MM.1S (cell line): Measurements from ENCODE around the gene OR2D2.

Experiments used
- DNase-seq: peaks from one replicate; pipeline ENCODE4 v3.0.0-alpha.2; 2015
- H2AFZ ChIP-seq: fragments of 300-600 bp; sonication (generic); 2 replicates; pipeline ENCODE4 v1.6.0; 2016; ENCODE audit warnings: antibody characterized with exemption, low read length
- H3F3A ChIP-seq: fragments of 300-600 bp; sonication (generic); 2 replicates; pipeline ENCODE4 v1.6.1; 2016; ENCODE audit warnings: mild to moderate bottlenecking, antibody characterized with exemption, low read length, moderate library complexity, mixed read lengths; ENCODE audit not compliant: insufficient read depth
- H3K27ac ChIP-seq: fragments of 300-600 bp; sonication (generic); 2 replicates; pipeline ENCODE4 v1.5.1; 2016; ENCODE audit warnings: mild to moderate bottlenecking, low read length
- H3K27me3 ChIP-seq: fragments of 300-600 bp; sonication (generic); replicated peaks from 2 replicates; pipeline ENCODE4 v1.6.0; 2016; ENCODE audit warnings: low read length; ENCODE audit not compliant: insufficient read depth
- H3K36me3 ChIP-seq: fragments of 300-600 bp; sonication (generic); replicated peaks from 2 replicates; pipeline ENCODE4 v1.6.1; 2016; ENCODE audit warnings: mild to moderate bottlenecking, low read length, mixed read lengths; ENCODE audit not compliant: insufficient read depth
- H3K4me1 ChIP-seq: fragments of 300-600 bp; sonication (generic); 2 replicates; pipeline ENCODE4 v1.6.1; 2016; ENCODE audit warnings: low read length, mixed read lengths
- H3K4me2 ChIP-seq: fragments of 300-600 bp; sonication (generic); 2 replicates; pipeline ENCODE4 v1.6.0; 2016; ENCODE audit warnings: low read depth, low read length
- H3K4me3 ChIP-seq: fragments of 300-600 bp; sonication (generic); 2 replicates; pipeline ENCODE4 v1.5.1; 2016; ENCODE audit warnings: low read length, mixed read lengths
- H3K79me2 ChIP-seq: fragments of 300-600 bp; sonication (generic); 2 replicates; pipeline ENCODE4 v1.6.1; 2016; ENCODE audit warnings: mixed run types, low read length, mixed read lengths
- H3K9ac ChIP-seq: fragments of 300-600 bp; sonication (generic); 2 replicates; pipeline ENCODE4 v1.6.1; 2016; ENCODE audit warnings: low read length, mixed read lengths
- H3K9me2 ChIP-seq: fragments of 300-600 bp; sonication (generic); replicated peaks from 2 replicates; pipeline ENCODE4 v1.6.1; 2016; ENCODE audit warnings: mild to moderate bottlenecking, low read length, mixed read lengths; ENCODE audit not compliant: insufficient read depth
- H3K9me3 ChIP-seq: fragments of 300-600 bp; sonication (generic); replicated peaks from 2 replicates; pipeline ENCODE4 v1.6.1; 2016; ENCODE audit warnings: mild to moderate bottlenecking, low read length, mixed read lengths; ENCODE audit not compliant: insufficient read depth
- H4K20me1 ChIP-seq: fragments of 300-600 bp; sonication (generic); 2 replicates; pipeline ENCODE4 v1.6.1; 2016; ENCODE audit warnings: mild to moderate bottlenecking, low read length, moderate library complexity, mixed read lengths; ENCODE audit not compliant: insufficient read depth
- EZH2 ChIP-seq: fragments of 300-600 bp; sonication (generic); optimal IDR thresholded peaks from 2 replicates; pipeline ENCODE3; 2017; ENCODE audit warnings: low read depth, mild to moderate bottlenecking, antibody characterized with exemption, low read length, mixed read lengths
- EZH2phosphoT487 ChIP-seq: fragments of 300-600 bp; sonication (generic); IDR thresholded peaks from 2 replicates; pipeline ENCODE4 v1.6.1; 2018; ENCODE audit warnings: antibody characterized with exemption, low read length
- TF ChIP-seq, protein P1 (sequence below): fragments of 300-600 bp; sonication (generic); IDR thresholded peaks from 2 replicates; pipeline ENCODE4 v1.5.1; 2016; ENCODE audit warnings: antibody characterized with exemption, low read length, mixed read lengths

OR2D2 gene

DNA sequence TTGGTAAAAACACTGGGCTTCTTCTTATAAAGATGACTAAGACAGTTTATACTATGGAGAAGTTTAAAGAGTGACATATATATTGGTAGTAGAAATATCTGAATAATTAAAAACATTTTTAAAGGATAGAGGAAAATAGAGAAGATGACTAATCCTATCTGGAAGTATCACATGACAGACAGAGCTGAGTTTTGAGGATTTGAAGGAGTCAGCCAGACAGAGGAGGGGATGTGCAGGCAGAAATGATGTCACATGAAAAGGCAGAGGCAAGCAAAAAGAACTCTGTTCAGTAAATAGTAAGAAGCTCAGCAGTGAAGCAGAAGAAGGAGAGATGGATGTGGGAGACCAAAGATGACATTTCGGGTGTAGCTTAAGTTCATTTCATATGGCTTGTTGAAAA lies 27.9 kb downstream of the OR2D2 start:
- Histone ChIP-seq H3K4me3 (no peak overlapping the region), H3K9me3 (no peaks in the 10 kb centered on the region), H3K4me1 (peaks cover 3% of the 10 kb centered on the region; the same call in 1 of the 2 replicates), H3K4me2 (no peak overlapping the region), H3K27me3 (no peaks in the 10 kb centered on the region), H2AFZ (no peak overlapping the region), H3K36me3 (no peaks in the 10 kb centered on the region), H3K9ac (no peak overlapping the region), H3F3A (no peaks in the 10 kb centered on the region), H3K9me2 (no peaks in the 10 kb centered on the region), H3K27ac (no peak overlapping the region), H3K79me2 (no peaks in the 10 kb centered on the region), H4K20me1 (no peaks in the 10 kb centered on the region)
- TF ChIP-seq EZH2: no peak
- TF ChIP-seq EZH2phosphoT487: no peak
- TF ChIP-seq, protein P1, sequence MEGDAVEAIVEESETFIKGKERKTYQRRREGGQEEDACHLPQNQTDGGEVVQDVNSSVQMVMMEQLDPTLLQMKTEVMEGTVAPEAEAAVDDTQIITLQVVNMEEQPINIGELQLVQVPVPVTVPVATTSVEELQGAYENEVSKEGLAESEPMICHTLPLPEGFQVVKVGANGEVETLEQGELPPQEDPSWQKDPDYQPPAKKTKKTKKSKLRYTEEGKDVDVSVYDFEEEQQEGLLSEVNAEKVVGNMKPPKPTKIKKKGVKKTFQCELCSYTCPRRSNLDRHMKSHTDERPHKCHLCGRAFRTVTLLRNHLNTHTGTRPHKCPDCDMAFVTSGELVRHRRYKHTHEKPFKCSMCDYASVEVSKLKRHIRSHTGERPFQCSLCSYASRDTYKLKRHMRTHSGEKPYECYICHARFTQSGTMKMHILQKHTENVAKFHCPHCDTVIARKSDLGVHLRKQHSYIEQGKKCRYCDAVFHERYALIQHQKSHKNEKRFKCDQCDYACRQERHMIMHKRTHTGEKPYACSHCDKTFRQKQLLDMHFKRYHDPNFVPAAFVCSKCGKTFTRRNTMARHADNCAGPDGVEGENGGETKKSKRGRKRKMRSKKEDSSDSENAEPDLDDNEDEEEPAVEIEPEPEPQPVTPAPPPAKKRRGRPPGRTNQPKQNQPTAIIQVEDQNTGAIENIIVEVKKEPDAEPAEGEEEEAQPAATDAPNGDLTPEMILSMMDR: no peak
- no peak for DNase-seq

DNA sequence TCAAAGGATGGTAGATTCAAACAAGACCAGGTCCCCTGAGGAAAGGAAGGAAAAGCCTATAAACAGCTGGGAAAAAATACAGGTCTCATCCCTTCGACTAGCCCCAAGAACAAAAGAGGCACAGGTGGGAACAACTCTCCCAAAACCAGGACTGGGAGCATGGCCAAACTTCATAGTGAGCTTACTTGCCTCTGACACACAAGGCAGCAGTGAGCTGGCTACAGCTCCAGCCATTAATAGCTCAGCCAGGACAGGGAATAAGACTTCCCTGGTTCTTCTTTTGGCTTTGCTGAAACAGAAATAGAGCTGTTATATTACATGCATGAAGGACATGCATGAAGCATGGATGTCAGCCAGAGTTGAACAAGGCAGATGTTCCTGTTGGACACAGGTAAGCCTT lies 29.3 kb downstream of the OR2D2 start, which contains the start of gene OR10A2:
Gene OR10A2 (plus strand): TSS at position 97 of the 400 bp plus-strand sequence. CDS start 6,698 bp downstream, outside the sequence.
- H2AFZ ChIP-seq: no peak within 1 kb of the TSS
- no peak within 1 kb of the TSS for H3K27ac ChIP-seq
- TF ChIP-seq, protein P1: no peak
- TF ChIP-seq EZH2phosphoT487 (no peak), EZH2 (no peak)
- H3F3A ChIP-seq: no peaks in the 10 kb centered on the region
- H3K9ac ChIP-seq: no peak within 1 kb of the TSS
- no peaks in the 10 kb centered on the region for H3K79me2 ChIP-seq
- H3K36me3 ChIP-seq: no peaks in the 10 kb centered on the region
- H3K9me3 ChIP-seq: no peaks in the 10 kb centered on the region
- no peak within 1 kb of the TSS for H3K4me2 ChIP-seq
- DNase-seq: no peak
- H3K9me2 ChIP-seq: no peaks in the 10 kb centered on the region
- no peaks in the 10 kb centered on the region for H3K27me3 ChIP-seq
- no peaks in the 10 kb centered on the region for H3K4me1 ChIP-seq
- H4K20me1 ChIP-seq: no peaks in the 10 kb centered on the region
- H3K4me3 ChIP-seq: no peak within 1 kb of the TSS

DNA sequence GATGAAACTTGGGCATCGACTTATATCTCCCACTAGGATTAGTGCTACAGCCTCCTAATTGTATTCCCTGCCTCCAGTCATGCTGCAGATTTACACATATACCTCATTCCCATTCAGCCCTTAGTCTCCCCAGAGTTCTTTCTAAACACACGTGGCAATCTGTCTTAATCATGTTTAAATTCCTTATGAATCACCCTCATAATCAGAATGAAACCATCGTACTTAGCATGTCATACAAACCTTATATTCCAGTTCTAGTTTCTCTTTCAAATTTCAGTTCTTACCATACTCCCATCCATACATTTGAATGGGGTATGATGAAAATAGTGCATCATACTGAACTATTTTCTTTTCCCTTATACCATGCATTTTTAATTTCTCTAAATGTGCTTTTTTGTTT lies 35.4 kb downstream of the OR2D2 start:
- H3K9ac ChIP-seq: no peak overlapping the region
- TF ChIP-seq EZH2 (no peak), EZH2phosphoT487 (no peak)
- TF ChIP-seq, protein P1: no peak
- H3K36me3 ChIP-seq: no peaks in the 10 kb centered on the region
- H3K27ac ChIP-seq: no peak overlapping the region
- no peaks in the 10 kb centered on the region for H3K9me2 ChIP-seq
- H3F3A ChIP-seq: 0 out of 2 replicates have a peak, but pooled peaks cover 3% of the 10 kb centered on the region
- peaks cover 13% of the 10 kb centered on the region for H3K4me1 ChIP-seq
- DNase-seq: no peak
- H3K4me2 ChIP-seq: peak overlapping the region; percentile 38
- H3K79me2 ChIP-seq: no peaks in the 10 kb centered on the region
- H3K4me3 ChIP-seq: no peak overlapping the region
- no peaks in the 10 kb centered on the region for H4K20me1 ChIP-seq
- no peaks in the 10 kb centered on the region for H3K9me3 ChIP-seq
- H2AFZ ChIP-seq: no peak overlapping the region
- no peaks in the 10 kb centered on the region for H3K27me3 ChIP-seq
